ENCODE data around the gene UNCX.
"Not testable (repeated sequence)": the region's sequence is repeated elsewhere in the genome, so short reads cannot be mapped to it uniquely, and the experiment has no call there.

DNA sequence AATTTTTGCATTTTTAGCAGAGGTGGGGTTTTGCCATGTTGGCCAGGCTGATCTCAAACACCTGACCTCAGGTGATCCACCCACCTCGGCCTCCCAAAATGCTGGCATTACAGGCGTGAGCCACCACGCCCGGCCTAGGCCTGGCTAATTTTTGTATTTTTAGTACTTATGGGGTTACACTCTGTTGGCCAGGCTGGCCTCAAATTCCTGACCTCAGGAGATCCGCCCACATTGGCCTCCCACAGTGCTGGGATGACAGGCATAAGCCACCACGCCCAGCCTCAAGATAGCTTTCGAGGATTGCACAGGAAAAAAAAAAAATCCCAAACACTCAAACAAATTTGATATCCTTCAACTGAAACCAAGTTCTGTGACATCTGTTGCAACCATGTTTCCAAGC is 26.9 kb upstream of the UNCX start:
- TF ChIP-seq, protein P1, sequence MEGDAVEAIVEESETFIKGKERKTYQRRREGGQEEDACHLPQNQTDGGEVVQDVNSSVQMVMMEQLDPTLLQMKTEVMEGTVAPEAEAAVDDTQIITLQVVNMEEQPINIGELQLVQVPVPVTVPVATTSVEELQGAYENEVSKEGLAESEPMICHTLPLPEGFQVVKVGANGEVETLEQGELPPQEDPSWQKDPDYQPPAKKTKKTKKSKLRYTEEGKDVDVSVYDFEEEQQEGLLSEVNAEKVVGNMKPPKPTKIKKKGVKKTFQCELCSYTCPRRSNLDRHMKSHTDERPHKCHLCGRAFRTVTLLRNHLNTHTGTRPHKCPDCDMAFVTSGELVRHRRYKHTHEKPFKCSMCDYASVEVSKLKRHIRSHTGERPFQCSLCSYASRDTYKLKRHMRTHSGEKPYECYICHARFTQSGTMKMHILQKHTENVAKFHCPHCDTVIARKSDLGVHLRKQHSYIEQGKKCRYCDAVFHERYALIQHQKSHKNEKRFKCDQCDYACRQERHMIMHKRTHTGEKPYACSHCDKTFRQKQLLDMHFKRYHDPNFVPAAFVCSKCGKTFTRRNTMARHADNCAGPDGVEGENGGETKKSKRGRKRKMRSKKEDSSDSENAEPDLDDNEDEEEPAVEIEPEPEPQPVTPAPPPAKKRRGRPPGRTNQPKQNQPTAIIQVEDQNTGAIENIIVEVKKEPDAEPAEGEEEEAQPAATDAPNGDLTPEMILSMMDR (IDR thresholded peaks at IDR 0.05; ENCODE audit: low read depth, low read length), result not testable (repeated sequence)
- not testable (repeated sequence) for TF ChIP-seq POLR2A (IDR thresholded peaks at IDR 0.05; ENCODE audit: extremely low read depth, insufficient read length)

All from NB4 (cell line).